Endothelial cell of umbilical vein (primary cell): ENCODE data around the gene ZNF416. TPM values are rescaled to one million over a fixed set of nuclear protein-coding genes. Genes with fewer than 3 reads are reported as not detected.

Experiments
- BruUV-seq: library from RNA; stranded (reverse); fragments of 400-500 nt; replicated peaks from 2 replicates; lab custom pipeline; 2021; lab: Mats Ljungman, UMichigan
- CTCF ChIA-PET: fragments of 300-600, 350-600 bp; sonication (Branson Sonifier 250); formaldehyde crosslinking; loops from one replicate; lab custom pipeline; 2021; ENCODE audit warnings: antibody characterized with exemption, inconsistent platforms; lab: Charles Lee
- POLR2A ChIA-PET: fragments of 300-600, 350-600 bp; sonication (Branson Sonifier 250); formaldehyde crosslinking; loops from one replicate; lab custom pipeline; 2021; ENCODE audit warnings: antibody characterized with exemption, inconsistent platforms; lab: Charles Lee
- DNase-seq: peaks from one replicate; pipeline ENCODE4 v3.0.0-alpha.2; 2011; ENCODE audit warnings: low read depth, low spot score
- FAIRE-seq: peaks from 2 replicates; lab custom pipeline; 2011; peaks lifted over from hg19 to GRCh38; lab: Jason Lieb, UNC
- H2AFZ ChIP-seq: 2 replicates; pipeline ENCODE4 v1.6.0; 2012; ENCODE audit warnings: low read depth, low read length, control low read depth, inconsistent platforms
- H3K27ac ChIP-seq: 2 replicates; pipeline ENCODE4 v1.5.1; 2011; ENCODE audit warnings: low read depth, mild to moderate bottlenecking, control low read depth, low read length, moderate library complexity; ENCODE audit not compliant: insufficient read depth
- H3K27me3 ChIP-seq, 2 experiments: 2 replicates each; pipeline versions ENCODE4 v1.6.0 to v1.6.1; 2011; ENCODE audit warnings: low read length in 2 of 2, mixed read lengths in 1 of 2; ENCODE audit not compliant: control insufficient read depth in 2 of 2, insufficient read depth in 2 of 2
- H3K36me3 ChIP-seq, 2 experiments: 2 replicates in 1 of 2; 3 replicates in 1 of 2; pipeline ENCODE4 v1.5.1; 2011; ENCODE audit warnings: low read length in 2 of 2, mild to moderate bottlenecking in 1 of 2, moderate library complexity in 1 of 2; ENCODE audit not compliant: control insufficient read depth in 2 of 2, insufficient read depth in 2 of 2; ENCODE audit errors: extremely low read depth in 1 of 2
- H3K4me1 ChIP-seq: 3 replicates; pipeline ENCODE4 v1.5.1; 2011; ENCODE audit warnings: mild to moderate bottlenecking, low read length; ENCODE audit not compliant: control insufficient read depth, insufficient read depth; ENCODE audit errors: extremely low read depth
- H3K4me2 ChIP-seq: 2 replicates; pipeline ENCODE4 v1.6.1; 2011; ENCODE audit warnings: low read length, control low read depth, mixed read lengths; ENCODE audit not compliant: insufficient read depth
- H3K4me3 ChIP-seq, 3 experiments: fragments of 200-600 bp in 1 of 3; sonication (generic), shearing (Covaris generic) in 1 of 3; replicated peaks in 1 of 3; 2 replicates each; pipeline ENCODE4 v1.5.1; 2011 to 2016; ENCODE audit warnings: control low read depth in 3 of 3, low read length in 3 of 3, mild to moderate bottlenecking in 2 of 3, inconsistent platforms in 1 of 3, low read depth in 1 of 3, moderate library complexity in 1 of 3; ENCODE audit not compliant: insufficient read depth in 1 of 3
- H3K79me2 ChIP-seq: 2 replicates; pipeline ENCODE4 v1.6.0; 2012; ENCODE audit warnings: low read length, inconsistent platforms; ENCODE audit not compliant: control insufficient read depth, insufficient read depth
- H3K9ac ChIP-seq: replicated peaks from 2 replicates; pipeline ENCODE3; 2011; ENCODE audit warnings: low read length, control low read depth; ENCODE audit not compliant: insufficient read depth; ENCODE audit errors: extremely low read depth
- H3K9me1 ChIP-seq: replicated peaks from 3 replicates; pipeline ENCODE4 v1.6.0; 2011; ENCODE audit warnings: mild to moderate bottlenecking, low read length; ENCODE audit not compliant: control insufficient read depth, insufficient read depth; ENCODE audit errors: extremely low read depth
- H3K9me3 ChIP-seq: replicated peaks from 2 replicates; pipeline ENCODE4 v1.5.1; 2012; ENCODE audit warnings: low read length, inconsistent platforms; ENCODE audit not compliant: control insufficient read depth, insufficient read depth
- H4K20me1 ChIP-seq: replicated peaks from 2 replicates; pipeline ENCODE3; 2011; ENCODE audit warnings: mild to moderate bottlenecking, low read length; ENCODE audit not compliant: control insufficient read depth, insufficient read depth; ENCODE audit errors: extremely low read depth
- CTCF ChIP-seq, 2 donors: IDR thresholded peaks; 1 replicate in 1 of 2; 2 replicates in 1 of 2; pipeline ENCODE4 v1.5.1; 2011; ENCODE audit warnings: low read length in 2 of 2, mild to moderate bottlenecking in 2 of 2, moderate library complexity in 2 of 2, control low read depth in 1 of 2, inconsistent platforms in 1 of 2, low read depth in 1 of 2; ENCODE audit not compliant: insufficient read depth in 1 of 2; ENCODE audit errors: extremely low read depth in 1 of 2
- EZH2 ChIP-seq: IDR thresholded peaks from 2 replicates; pipeline ENCODE4 v1.6.1; 2012; ENCODE audit warnings: borderline replicate concordance, low read depth, mild to moderate bottlenecking, moderate library complexity, low read length, inconsistent platforms; ENCODE audit not compliant: severe bottlenecking
- FOS ChIP-seq: IDR thresholded peaks from 2 replicates; pipeline ENCODE4 v1.6.1; 2011; ENCODE audit warnings: mild to moderate bottlenecking, low read length, moderate library complexity, borderline replicate concordance; ENCODE audit not compliant: insufficient read depth
- GATA2 ChIP-seq: IDR thresholded peaks from 2 replicates; pipeline ENCODE4 v1.7.0; 2011; ENCODE audit warnings: low read depth, mild to moderate bottlenecking, moderate library complexity, mixed read lengths, low read length; ENCODE audit not compliant: insufficient read length, insufficient read depth
- JUN ChIP-seq: IDR thresholded peaks from 2 replicates; pipeline ENCODE4 v1.6.1; 2011; ENCODE audit warnings: borderline replicate concordance, low read depth; ENCODE audit not compliant: insufficient read length, insufficient read depth
- MAX ChIP-seq: IDR thresholded peaks from 2 replicates; pipeline ENCODE4 v1.6.1; 2011; ENCODE audit not compliant: insufficient read depth, insufficient read length
- MYC ChIP-seq: IDR thresholded peaks from one replicate; pipeline ENCODE4 v1.6.1; 2011; ENCODE audit warnings: mild to moderate bottlenecking, low read depth, low read length
- POLR2A ChIP-seq: IDR thresholded peaks from 2 replicates; pipeline ENCODE4 v1.6.1; 2012; ENCODE audit warnings: low read depth, mild to moderate bottlenecking, control low read depth, low read length
- POLR2AphosphoS5 ChIP-seq: IDR thresholded peaks from 2 replicates; pipeline ENCODE4 v1.6.1; 2012; ENCODE audit warnings: low read depth, mild to moderate bottlenecking, control low read depth, low read length, moderate library complexity; ENCODE audit not compliant: insufficient read depth
- dilution Hi-C: fragments of 300-500 bp; cut with MboI; formaldehyde crosslinking; loops from one replicate; pipeline ENCODE4 v1.15.0; 2019; ENCODE audit warnings: low sequenced_read_pairs; ENCODE audit not compliant: extremely low pct_ligation_motif_present
- intact Hi-C: fragments of 100-400 bp; cut with micrococcal nuclease; formaldehyde crosslinking; loops from one replicate; pipeline ENCODE4 v1.10.0; 2022
- polyA plus RNA-seq, 4 experiments: library from polyadenylated mRNA; depleted of rRNA in 3 of 4; stranded (reverse) in 3 of 4; unstranded in 1 of 4; fragments of >200 nt; gene quantifications; 2 replicates each; pipeline versions ENCODE4 v1.2.1 to v1.2.3, GENCODE V29; 2011 to 2012; ENCODE audit warnings: missing spikeins in 1 of 4
- total RNA-seq: library from RNA; stranded (reverse); gene quantifications from 2 replicates; pipeline ENCODE4 v1.2.3, GENCODE V29; 2021

Gene ZNF416
- total and polyA plus RNA-seq, 2 donors (not counting 3 experiments of a cell fraction or from before 2014, with no cell fraction given): 1.4 to 3.8 TPM

GRCh38 chr19:57623091-57623490 is 44.4 kb upstream of the ZNF416 start:
- no peak overlapping the region for H2AFZ ChIP-seq
- dilution Hi-C loops (no loop called here), intact Hi-C loops (no loop called here)
- H3K9me3 ChIP-seq: peaks cover 26% of the 10 kb centered on the region
- no peaks in the 10 kb centered on the region for H3K4me1 ChIP-seq
- peaks cover 9 to 38% of the 10 kb centered on the region in 2 experiments for H3K36me3 ChIP-seq
- ChIA-PET POLR2A (no interaction called here), CTCF (no interaction called here)
- H3K9me1 ChIP-seq: no peaks in the 10 kb centered on the region
- no peak overlapping the region for H3K4me3 ChIP-seq
- no TSS peak for BruUV-seq
- H3K4me2 ChIP-seq: no peak overlapping the region
- TF ChIP-seq POLR2A (no peak), MYC (no peak), EZH2 (no peak), FOS (no peak), GATA2 (no peak), CTCF (IDR thresholded peaks at IDR 0.05; ENCODE audit: extremely low read depth in 1 of 2, insufficient read depth in 1 of 2, low read depth in 1 of 2, low read length in 2 of 2) (no peak), MAX (no peak), POLR2AphosphoS5 (no peak), JUN (no peak)
- H3K79me2 ChIP-seq: peaks cover 2% of the 10 kb centered on the region
- H3K27ac ChIP-seq: no peak overlapping the region
- H3K27me3 ChIP-seq: no peaks in the 10 kb centered on the region
- no peaks in the 10 kb centered on the region for H4K20me1 ChIP-seq
- DNase-seq: no peak
- no peak overlapping the region for H3K9ac ChIP-seq
- FAIRE-seq: no peak
